GM23338 (cell line): ENCODE measurements around the gene SCTR. TPM values are rescaled to one million over a fixed set of nuclear protein-coding genes. Genes with fewer than 3 reads are reported as not detected.

Experiments used
- ATAC-seq: fragments of 200-7000 bp; cut with Tn5 transposase; 3 replicates; pipeline ENCODE4 v1.9.1; 2020
- DNase-seq: peaks from one replicate; pipeline ENCODE4 v3.0.0-alpha.2; 2015; ENCODE audit warnings: low spot score
- H2AFZ ChIP-seq: fragments of 200-600 bp; sonication (generic); 2 replicates; pipeline ENCODE4 v1.8.0; 2016; ENCODE audit warnings: antibody characterized with exemption, mild to moderate bottlenecking, moderate library complexity
- H3F3A ChIP-seq: fragments of 200-600 bp; sonication (generic); replicated peaks from 2 replicates; pipeline ENCODE4 v1.8.0; 2017; ENCODE audit warnings: antibody characterized with exemption, mixed run types, low read depth
- H3K27ac ChIP-seq: fragments of 200-600 bp; sonication (generic); 2 replicates; pipeline ENCODE4 v1.6.1; 2016; ENCODE audit warnings: low read depth
- H3K27me3 ChIP-seq: fragments of 200-600 bp; sonication (generic); 2 replicates; pipeline ENCODE4 v1.8.0; 2016; ENCODE audit warnings: mild to moderate bottlenecking, mixed run types, moderate library complexity; ENCODE audit not compliant: insufficient read depth
- H3K36me3 ChIP-seq: fragments of 200-600 bp; sonication (generic); 2 replicates; pipeline ENCODE4 v1.8.0; 2016; ENCODE audit warnings: mild to moderate bottlenecking; ENCODE audit not compliant: insufficient read depth
- H3K4me1 ChIP-seq: fragments of 200-600 bp; sonication (generic); 2 replicates; pipeline ENCODE4 v1.8.0; 2016; ENCODE audit warnings: mild to moderate bottlenecking, moderate library complexity; ENCODE audit not compliant: insufficient read depth
- H3K4me2 ChIP-seq: fragments of 200-600 bp; sonication (generic); 2 replicates; pipeline ENCODE4 v1.7.1; 2017; ENCODE audit warnings: mixed run types
- H3K4me3 ChIP-seq: fragments of 200-600 bp; sonication (generic); 2 replicates; pipeline ENCODE4 v1.6.1; 2016; ENCODE audit warnings: mixed run types
- H3K79me2 ChIP-seq: fragments of 200-600 bp; sonication (generic); replicated peaks from 2 replicates; pipeline ENCODE4 v1.8.0; 2017; ENCODE audit warnings: mild to moderate bottlenecking; ENCODE audit not compliant: insufficient read depth
- H3K9me2 ChIP-seq: fragments of 200-600 bp; sonication (generic); 2 replicates; pipeline ENCODE4 v1.8.0; 2017; ENCODE audit not compliant: insufficient read depth
- H4K20me1 ChIP-seq: fragments of 200-600 bp; sonication (generic); replicated peaks from 2 replicates; pipeline ENCODE4 v1.8.0; 2017; ENCODE audit warnings: mild to moderate bottlenecking; ENCODE audit not compliant: insufficient read depth
- H3K27ac Mint-ChIP-seq: 2 replicates; pipeline ENCODE4 v1.8.0; 2020; ENCODE audit warnings: inconsistent platforms, mild to moderate bottlenecking, moderate library complexity, mixed read lengths
- H3K27me3 Mint-ChIP-seq: 3 replicates; pipeline ENCODE4 v1.8.0; 2022; ENCODE audit warnings: low read depth, mild to moderate bottlenecking, moderate library complexity, mixed read lengths, inconsistent platforms; ENCODE audit not compliant: insufficient read depth, poor library complexity
- H3K36me3 Mint-ChIP-seq: 3 replicates; pipeline ENCODE4 v1.8.0; 2021; ENCODE audit warnings: low read depth, mild to moderate bottlenecking, inconsistent platforms, moderate library complexity, mixed read lengths
- H3K4me1 Mint-ChIP-seq: 3 replicates; pipeline ENCODE4 v1.8.0; 2020; ENCODE audit warnings: mild to moderate bottlenecking, inconsistent platforms, mixed read lengths
- H3K4me3 Mint-ChIP-seq: 3 replicates; pipeline ENCODE4 v1.8.0; 2021; ENCODE audit warnings: moderate library complexity, mild to moderate bottlenecking, inconsistent platforms, mixed read lengths
- H3K9me3 Mint-ChIP-seq: 3 replicates; pipeline ENCODE4 v1.8.0; 2020; ENCODE audit warnings: moderate library complexity, mild to moderate bottlenecking, inconsistent platforms, mixed read lengths
- CREB1 ChIP-seq: fragments of 250-450 bp; sonication (Bioruptor Pico); IDR thresholded peaks from 2 replicates; pipeline ENCODE4 v1.5.0; 2020; ENCODE audit warnings: low read depth, mild to moderate bottlenecking, moderate library complexity
- EZH2 ChIP-seq: fragments of 200-600 bp; sonication (generic); IDR thresholded peaks from one replicate; pipeline ENCODE4 v1.8.0; 2017; ENCODE audit warnings: antibody characterized with exemption, mild to moderate bottlenecking, low read depth; ENCODE audit not compliant: unreplicated experiment
- POLR2AphosphoS5 ChIP-seq: IDR thresholded peaks from 2 replicates; pipeline ENCODE4 v1.6.1; 2016; ENCODE audit warnings: antibody characterized with exemption, low read depth
- ZNF114 ChIP-seq: fragments of 250-450 bp; sonication (Bioruptor Pico); IDR thresholded peaks from 2 replicates; pipeline ENCODE4 v1.5.0; 2020; ENCODE audit warnings: mild to moderate bottlenecking, moderate library complexity
- polyA plus RNA-seq: library from polyadenylated mRNA; unstranded; fragments of >200 nt; fragmentation: Nextera tagmentation; extraction: Ambion mirVana; gene quantifications from 2 replicates; pipeline ENCODE4 v1.2.1, GENCODE V29; 2016
- total RNA-seq: library from RNA; depleted of rRNA; stranded (reverse); fragments of >200 nt; shearing (Covaris generic); gene quantifications from 2 replicates; pipeline ENCODE4 v1.2.3, GENCODE V29; 2014
- TF ChIP-seq, protein P1 (sequence below): IDR thresholded peaks from one replicate; pipeline ENCODE4 v1.6.1; 2018; ENCODE audit warnings: antibody characterized with exemption; ENCODE audit not compliant: unreplicated experiment
- TF ChIP-seq, protein P2 (sequence below), 2 experiments: fragments of 200-600 bp in 1 of 2; sonication (generic) in 1 of 2; conservative IDR thresholded peaks; 2 replicates each; pipeline versions ENCODE4 v1.5.1 to v1.6.1; 2016 to 2017; ENCODE audit warnings: antibody characterized with exemption in 2 of 2, low read depth in 2 of 2, mild to moderate bottlenecking in 2 of 2, moderate library complexity in 1 of 2

SCTR gene
- total and polyA plus RNA-seq, 2 experiments from 2014 or later: not detected

DNA sequence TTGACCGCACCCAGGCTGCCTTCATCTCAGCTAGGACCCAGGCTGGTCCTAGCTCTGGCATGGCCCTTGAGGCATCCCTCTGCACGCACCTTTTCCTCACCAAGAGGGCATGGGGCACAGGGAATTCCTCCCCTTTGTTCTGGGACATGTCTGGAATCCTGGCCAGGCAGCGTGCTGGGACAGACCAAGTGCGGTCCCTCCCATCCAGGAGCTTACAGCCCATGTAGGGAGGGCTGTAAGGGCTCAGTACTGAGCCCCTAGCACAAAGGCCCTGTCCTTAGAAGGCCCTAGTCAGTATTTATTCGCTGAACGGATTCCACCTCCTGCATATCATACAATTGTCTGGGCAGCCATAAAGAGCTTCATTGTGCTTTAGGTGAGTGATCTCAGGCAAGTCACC, 89.6 kb downstream of the SCTR start:
- Mint-ChIP-seq H3K4me3 (no peak overlapping the region), H3K27ac (no peak overlapping the region), H3K27me3 (peaks cover 26% of the 10 kb centered on the region), H3K9me3 (no peaks in the 10 kb centered on the region), H3K36me3 (peaks cover 19% of the 10 kb centered on the region; the same call in 2 of the 3 replicates), H3K4me1 (peaks cover 46% of the 10 kb centered on the region)
- Histone ChIP-seq H3F3A (0 out of 2 replicates have a peak, but pooled peaks cover 7% of the 10 kb centered on the region), H4K20me1 (no peaks in the 10 kb centered on the region), H3K27ac (no peak overlapping the region), H3K4me1 (peaks cover 41% of the 10 kb centered on the region), H3K9me2 (no peaks in the 10 kb centered on the region), H3K27me3 (0 out of 2 replicates have a peak, but pooled peaks cover 7% of the 10 kb centered on the region), H2AFZ (no peak overlapping the region), H3K4me3 (no peak overlapping the region), H3K4me2 (peak overlapping the region; percentile 98; the same call in 1 of the 2 replicates), H3K36me3 (no peaks in the 10 kb centered on the region), H3K79me2 (peaks cover 40% of the 10 kb centered on the region)
- TF ChIP-seq ZNF114 (CRISPR knock-in tag): no peak
- TF ChIP-seq, protein P1, sequence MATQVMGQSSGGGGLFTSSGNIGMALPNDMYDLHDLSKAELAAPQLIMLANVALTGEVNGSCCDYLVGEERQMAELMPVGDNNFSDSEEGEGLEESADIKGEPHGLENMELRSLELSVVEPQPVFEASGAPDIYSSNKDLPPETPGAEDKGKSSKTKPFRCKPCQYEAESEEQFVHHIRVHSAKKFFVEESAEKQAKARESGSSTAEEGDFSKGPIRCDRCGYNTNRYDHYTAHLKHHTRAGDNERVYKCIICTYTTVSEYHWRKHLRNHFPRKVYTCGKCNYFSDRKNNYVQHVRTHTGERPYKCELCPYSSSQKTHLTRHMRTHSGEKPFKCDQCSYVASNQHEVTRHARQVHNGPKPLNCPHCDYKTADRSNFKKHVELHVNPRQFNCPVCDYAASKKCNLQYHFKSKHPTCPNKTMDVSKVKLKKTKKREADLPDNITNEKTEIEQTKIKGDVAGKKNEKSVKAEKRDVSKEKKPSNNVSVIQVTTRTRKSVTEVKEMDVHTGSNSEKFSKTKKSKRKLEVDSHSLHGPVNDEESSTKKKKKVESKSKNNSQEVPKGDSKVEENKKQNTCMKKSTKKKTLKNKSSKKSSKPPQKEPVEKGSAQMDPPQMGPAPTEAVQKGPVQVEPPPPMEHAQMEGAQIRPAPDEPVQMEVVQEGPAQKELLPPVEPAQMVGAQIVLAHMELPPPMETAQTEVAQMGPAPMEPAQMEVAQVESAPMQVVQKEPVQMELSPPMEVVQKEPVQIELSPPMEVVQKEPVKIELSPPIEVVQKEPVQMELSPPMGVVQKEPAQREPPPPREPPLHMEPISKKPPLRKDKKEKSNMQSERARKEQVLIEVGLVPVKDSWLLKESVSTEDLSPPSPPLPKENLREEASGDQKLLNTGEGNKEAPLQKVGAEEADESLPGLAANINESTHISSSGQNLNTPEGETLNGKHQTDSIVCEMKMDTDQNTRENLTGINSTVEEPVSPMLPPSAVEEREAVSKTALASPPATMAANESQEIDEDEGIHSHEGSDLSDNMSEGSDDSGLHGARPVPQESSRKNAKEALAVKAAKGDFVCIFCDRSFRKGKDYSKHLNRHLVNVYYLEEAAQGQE: no peak
- no peak for TF ChIP-seq CREB1 (CRISPR knock-in tag)
- TF ChIP-seq, protein P2, sequence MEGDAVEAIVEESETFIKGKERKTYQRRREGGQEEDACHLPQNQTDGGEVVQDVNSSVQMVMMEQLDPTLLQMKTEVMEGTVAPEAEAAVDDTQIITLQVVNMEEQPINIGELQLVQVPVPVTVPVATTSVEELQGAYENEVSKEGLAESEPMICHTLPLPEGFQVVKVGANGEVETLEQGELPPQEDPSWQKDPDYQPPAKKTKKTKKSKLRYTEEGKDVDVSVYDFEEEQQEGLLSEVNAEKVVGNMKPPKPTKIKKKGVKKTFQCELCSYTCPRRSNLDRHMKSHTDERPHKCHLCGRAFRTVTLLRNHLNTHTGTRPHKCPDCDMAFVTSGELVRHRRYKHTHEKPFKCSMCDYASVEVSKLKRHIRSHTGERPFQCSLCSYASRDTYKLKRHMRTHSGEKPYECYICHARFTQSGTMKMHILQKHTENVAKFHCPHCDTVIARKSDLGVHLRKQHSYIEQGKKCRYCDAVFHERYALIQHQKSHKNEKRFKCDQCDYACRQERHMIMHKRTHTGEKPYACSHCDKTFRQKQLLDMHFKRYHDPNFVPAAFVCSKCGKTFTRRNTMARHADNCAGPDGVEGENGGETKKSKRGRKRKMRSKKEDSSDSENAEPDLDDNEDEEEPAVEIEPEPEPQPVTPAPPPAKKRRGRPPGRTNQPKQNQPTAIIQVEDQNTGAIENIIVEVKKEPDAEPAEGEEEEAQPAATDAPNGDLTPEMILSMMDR (conservative IDR thresholded peaks at IDR 0.05; ENCODE audit: low read depth in 2 of 2): no peak
- ATAC-seq: peak; percentile 9
- DNase-seq: peak; percentile 36

DNA sequence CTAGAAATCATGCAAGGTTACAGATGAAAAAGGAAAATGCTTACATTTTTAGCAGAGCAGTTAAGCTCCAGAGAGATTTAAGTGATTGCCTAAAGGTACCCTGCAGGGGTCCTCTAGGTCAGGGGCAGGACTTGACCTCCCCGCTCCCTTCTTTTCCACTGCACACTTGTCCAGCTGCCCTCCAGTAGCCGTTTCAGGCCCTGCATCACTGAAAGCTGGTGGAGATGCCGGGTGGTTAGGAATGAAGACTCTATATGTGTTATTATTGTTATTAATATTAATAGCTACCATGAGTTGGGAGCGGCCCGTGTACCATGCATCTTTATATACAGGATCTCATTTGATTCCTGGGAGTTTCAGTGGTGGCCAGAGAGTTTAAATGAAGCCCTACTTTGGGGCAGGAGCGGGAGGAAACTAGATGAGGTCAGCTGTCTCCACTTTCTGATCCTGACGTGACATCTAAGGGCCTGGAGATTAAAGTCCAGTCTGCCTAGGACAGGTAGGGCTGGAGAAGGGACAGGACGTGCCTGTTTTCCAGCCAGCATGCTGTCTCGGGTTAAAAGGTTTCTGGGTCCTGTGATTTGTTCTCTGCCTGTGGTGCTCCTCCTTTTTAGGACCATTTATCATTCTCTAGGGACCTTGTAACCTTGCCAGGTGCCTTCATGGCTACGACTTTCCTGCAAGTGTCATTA, 90.5 kb downstream of the SCTR start:
- Histone ChIP-seq H4K20me1 (no peaks in the 10 kb centered on the region), H3K4me1 (peaks cover 41% of the 10 kb centered on the region), H3K36me3 (no peaks in the 10 kb centered on the region), H3K4me2 (peak overlapping the region; percentile 98), H3K27ac (no peak overlapping the region), H3K4me3 (no peak overlapping the region), H3K27me3 (0 out of 2 replicates have a peak, but pooled peaks cover 7% of the 10 kb centered on the region), H3K79me2 (peaks cover 40% of the 10 kb centered on the region), H2AFZ (no peak overlapping the region), H3F3A (0 out of 2 replicates have a peak, but pooled peaks cover 7% of the 10 kb centered on the region), H3K9me2 (no peaks in the 10 kb centered on the region)
- Mint-ChIP-seq H3K36me3 (peaks cover 19% of the 10 kb centered on the region; the same call in 2 of the 3 replicates), H3K9me3 (no peaks in the 10 kb centered on the region), H3K27ac (no peak overlapping the region), H3K4me3 (peak overlapping the region; percentile 90; the same call in 2 of the 3 replicates), H3K4me1 (peaks cover 47% of the 10 kb centered on the region), H3K27me3 (peaks cover 19% of the 10 kb centered on the region)
- no peak for ATAC-seq
- no peak for DNase-seq
- TF ChIP-seq POLR2AphosphoS5 (no peak), EZH2 (no peak)
- TF ChIP-seq, protein P2 (conservative IDR thresholded peaks at IDR 0.05; ENCODE audit: low read depth in 2 of 2): no peak
